HFF-Myc (cell line): ENCODE measurements around the gene PPP2R5C.

Experiments used
- DNase-seq: peaks from one replicate; pipeline ENCODE4 v3.0.0-alpha.2; 2011; ENCODE audit warnings: low read depth; ENCODE audit errors: extremely low read depth
- H3K4me3 ChIP-seq: replicated peaks from 2 replicates; pipeline ENCODE4 v1.5.1; 2011; ENCODE audit warnings: low read depth, mild to moderate bottlenecking, control low read depth, low read length
- CTCF ChIP-seq: IDR thresholded peaks from 2 replicates; pipeline ENCODE4 v1.5.1; 2012; ENCODE audit warnings: mild to moderate bottlenecking, low read depth, low read length, control low read depth; ENCODE audit errors: missing control alignments

PPP2R5C gene

GRCh38 chr14:101849125-101849524 lies 87.6 kb downstream of the PPP2R5C start:
- no peak overlapping the region for H3K4me3 ChIP-seq
- DNase-seq = no peak
- TF ChIP-seq CTCF = no peak

GRCh38 chr14:101849640-101850039 lies 88.1 kb downstream of the PPP2R5C start:
- H3K4me3 ChIP-seq = no peak overlapping the region
- TF ChIP-seq CTCF = no peak
- DNase-seq = no peak

DNA sequence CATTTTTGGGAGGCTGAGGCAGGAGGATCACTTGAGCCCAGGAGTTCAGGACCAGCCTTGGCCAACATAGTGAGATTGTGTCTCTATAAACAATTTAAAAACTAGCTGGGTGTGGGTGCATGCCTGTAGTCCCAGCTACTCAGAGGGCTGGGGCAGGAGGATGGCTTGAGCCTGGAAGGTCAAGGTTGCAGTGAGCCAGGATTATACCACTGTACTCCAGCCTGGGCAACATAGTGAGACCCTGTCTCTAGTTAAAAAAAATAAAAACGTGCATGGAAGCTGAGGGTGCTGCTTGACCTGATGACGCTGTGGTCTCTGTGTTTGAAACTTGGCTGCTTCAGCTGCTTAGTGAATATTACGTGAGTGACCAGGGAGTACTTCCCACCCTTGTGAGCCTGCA lies 89.7 kb downstream of the PPP2R5C start:
- H3K4me3 ChIP-seq = no peak overlapping the region
- no peak for DNase-seq
- TF ChIP-seq CTCF = no peak

- no peak overlapping the region for H3K4me3 ChIP-seq
- DNase-seq = no peak
- no peak for TF ChIP-seq CTCF
Observed at GRCh38 chr14:101851736-101852405, 90.4 kb downstream of the PPP2R5C start.

DNA sequence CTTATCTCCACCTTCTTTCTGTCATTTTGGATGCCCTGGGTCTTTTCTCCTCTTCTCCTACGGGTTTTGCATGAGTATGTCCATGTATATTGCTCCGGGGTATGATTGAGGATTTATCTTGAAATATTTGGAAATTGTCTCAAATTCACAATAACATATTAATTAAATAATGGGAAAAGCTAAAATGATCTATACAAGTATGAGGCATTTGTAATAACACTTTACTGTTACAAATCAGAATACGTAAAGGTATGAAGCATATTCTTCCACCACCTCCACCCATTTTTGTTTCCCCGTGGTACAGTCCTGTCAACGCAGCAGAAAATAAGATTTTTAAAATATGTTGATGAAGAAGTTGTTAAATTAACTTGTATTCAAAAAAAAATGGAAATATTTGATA lies 91.3 kb downstream of the PPP2R5C start:
- no peak for DNase-seq

GRCh38 chr14:101853455-101854018 lies 92.0 kb downstream of the PPP2R5C start:
- TF ChIP-seq CTCF = no peak
- no peak for DNase-seq
- H3K4me3 ChIP-seq = no peak overlapping the region

More for the DNA sequence above, 91.3 kb downstream of the PPP2R5C start:
- TF ChIP-seq CTCF = no peak
- no peak overlapping the region for H3K4me3 ChIP-seq
